T-cell (primary cell): ENCODE measurements around the gene ODAD3. TPM values are rescaled to one million over a fixed set of nuclear protein-coding genes. Genes with fewer than 3 reads are reported as not detected.
"Not testable (repeated sequence)": the region's sequence is repeated elsewhere in the genome, so short reads cannot be mapped to it uniquely, and the experiment has no call there.

Experiments
- ATAC-seq, 4 experiments: fragments of 200-7000 bp in 3 of 4; fragments of 150-1000 bp in 1 of 4; cut with Tn5 transposase; replicated peaks in 1 of 4; 1 replicate in 3 of 4; 2 replicates in 1 of 4; pipeline ENCODE4 v1.10.0; 2021; ENCODE audit warnings: moderate library complexity in 3 of 4, mild to moderate bottlenecking in 2 of 4, moderate number of reproducible peaks in 1 of 4
- CTCF ChIA-PET, 2 donors: fragments of 300-600 bp; sonication (Branson Sonifier 250); formaldehyde crosslinking; loops; one replicate each; lab custom pipeline; 2022; ENCODE audit warnings: antibody characterized with exemption in 2 of 2; lab: Charles Lee
- POLR2A ChIA-PET, 2 donors: fragments of 300-600 bp; sonication (Branson Sonifier 250); formaldehyde crosslinking; loops; one replicate each; lab custom pipeline; 2022; ENCODE audit warnings: antibody characterized with exemption in 2 of 2; lab: Charles Lee
- DNase-seq, 35 experiments: peaks; one replicate each; pipeline versions ENCODE4 v3.0.0 to v3.0.0-alpha.2; 2013 to 2023
- H3K27ac ChIP-seq: one replicate; pipeline ENCODE4 v1.5.1; 2013; ENCODE audit warnings: low read length
- H3K27me3 ChIP-seq, 2 experiments: replicated peaks in 1 of 2; 1 replicate in 1 of 2; 2 replicates in 1 of 2; pipeline versions ENCODE4 v1.6.1 to v1.7.0; 2013; ENCODE audit warnings: low read length in 1 of 2, mixed read lengths in 1 of 2; ENCODE audit not compliant: control insufficient read depth in 2 of 2, insufficient read depth in 2 of 2; ENCODE audit errors: extremely low read depth in 1 of 2
- H3K36me3 ChIP-seq, 2 donors: 1 replicate in 1 of 2; 2 replicates in 1 of 2; pipeline versions ENCODE4 v1.6.1 to v1.7.0; 2013; ENCODE audit warnings: low read length in 1 of 2; ENCODE audit not compliant: control insufficient read depth in 2 of 2, insufficient read depth in 1 of 2; ENCODE audit errors: extremely low read depth in 1 of 2
- H3K4me1 ChIP-seq, 2 experiments: 1 replicate in 1 of 2; 2 replicates in 1 of 2; pipeline versions ENCODE4 v1.6.1 to v1.7.0; 2013; ENCODE audit warnings: low read length in 2 of 2, mixed read lengths in 1 of 2; ENCODE audit not compliant: insufficient read depth in 2 of 2, control insufficient read depth in 1 of 2; ENCODE audit errors: extremely low read depth in 1 of 2
- H3K4me3 ChIP-seq, 2 donors: 1 replicate in 1 of 2; 2 replicates in 1 of 2; pipeline versions ENCODE4 v1.5.1 to v1.7.0; 2013; ENCODE audit warnings: mild to moderate bottlenecking in 2 of 2, low read length in 1 of 2, moderate library complexity in 1 of 2; ENCODE audit not compliant: control insufficient read depth in 1 of 2; ENCODE audit errors: extremely low read depth in 1 of 2
- H3K9me3 ChIP-seq: 2 replicates; pipeline ENCODE4 v1.7.0; 2013
- H3K27ac Mint-ChIP-seq, 2 donors: one replicate each; pipeline ENCODE4 v1.8.0; 2020 to 2021; ENCODE audit warnings: mild to moderate bottlenecking in 2 of 2, mixed read lengths in 2 of 2
- H3K27me3 Mint-ChIP-seq, 2 donors: one replicate each; pipeline ENCODE4 v1.8.0; 2021 to 2022; ENCODE audit warnings: mixed read lengths in 2 of 2
- H3K36me3 Mint-ChIP-seq: one replicate; pipeline ENCODE4 v1.8.0; 2021; ENCODE audit warnings: mixed read lengths
- H3K4me1 Mint-ChIP-seq, 3 donors: one replicate each; pipeline ENCODE4 v1.8.0; 2020 to 2022; ENCODE audit warnings: mixed read lengths in 3 of 3, mild to moderate bottlenecking in 1 of 3
- H3K4me3 Mint-ChIP-seq, 3 donors: one replicate each; pipeline ENCODE4 v1.8.0; 2020 to 2022; ENCODE audit warnings: mild to moderate bottlenecking in 3 of 3, mixed read lengths in 3 of 3, moderate library complexity in 3 of 3
- H3K9me3 Mint-ChIP-seq, 3 donors: one replicate each; pipeline ENCODE4 v1.8.0; 2020 to 2022; ENCODE audit warnings: mixed read lengths in 3 of 3
- WGBS: methylation state at CpG from one replicate; pipeline ENCODE4 v1.1.5; 2013; ENCODE audit warnings: missing lambda C conversion rate; ENCODE audit not compliant: insufficient coverage; 5-methylcytosine and 5-hydroxymethylcytosine counted together
- total RNA-seq, 35 experiments: library from RNA in 6 of 35; stranded (reverse) in 6 of 35; fragments of 120-200 nt in 1 of 35; gene quantifications; one replicate each; pipeline versions ENCODE4 v1.2.1 to v1.2.4 and lab custom pipeline; 2013 to 2026

Gene ODAD3
- total RNA-seq, 5 donors from 2014 or later (not counting 1 experiment from before 2014, with no cell fraction given): 0.20 TPM; not detected in 4

- Mint-ChIP-seq H3K4me3 (peak overlapping the region in 1 of 3 donors; percentile 9), H3K9me3 (no peaks in the 10 kb centered on the region), H3K27ac (no peak overlapping the region), H3K36me3 (no peaks in the 10 kb centered on the region), H3K4me1 (peaks cover 26 to 36% (median 30%) of the 10 kb centered on the region in 3 donors), H3K27me3 (peaks cover 32 to 51% of the 10 kb centered on the region in 2 donors)
- POLR2A ChIA-PET: no interaction called here
- ATAC-seq: no peak
- Histone ChIP-seq H3K9me3 (no peaks in the 10 kb centered on the region), H3K4me1 (peaks cover 3 to 40% of the 10 kb centered on the region in 2 experiments), H3K27me3 (peaks cover 2 to 71% of the 10 kb centered on the region in 2 experiments), H3K4me3 (no peak overlapping the region), H3K27ac (no peak overlapping the region), H3K36me3 (no peaks in the 10 kb centered on the region)
- DNase-seq: no peak
- CTCF ChIA-PET: interaction anchor here in 1 of 2 donors (1.0 kb wide), 1 partner anchor 37 kb away, joined by 3 read pairs; no protein-coding TSS in a partner anchor
- 5% methylated on average over 9 of the region's 16 CpGs for WGBS
These were observed 16.8 kb downstream of the ODAD3 start for GRCh38 chr19:11418094-11418548.

- no peak overlapping the region for H3K27ac ChIP-seq
- peaks cover 2 to 59% of the 10 kb centered on the region in 2 experiments for H3K27me3 ChIP-seq
- peaks cover 0 to 24% of the 10 kb centered on the region in 2 experiments for H3K4me1 ChIP-seq
- no peak overlapping the region for H3K4me3 ChIP-seq
- ChIA-PET POLR2A (no interaction called here), CTCF (no interaction called here)
- ATAC-seq (no peak), DNase-seq (no peak)
- H3K4me3 Mint-ChIP-seq: no peak overlapping the region
- no peaks in the 10 kb centered on the region for H3K9me3 ChIP-seq
- no peaks in the 10 kb centered on the region for H3K9me3 Mint-ChIP-seq
- peaks cover 25 to 37% of the 10 kb centered on the region in 2 donors for H3K27me3 Mint-ChIP-seq
- WGBS: 95% methylated on average over 6 of the region's 17 CpGs
- no peaks in the 10 kb centered on the region for H3K36me3 Mint-ChIP-seq
- H3K27ac Mint-ChIP-seq: no peak overlapping the region
- H3K4me1 Mint-ChIP-seq: peaks cover 14 to 22% (median 19%) of the 10 kb centered on the region in 3 donors
- H3K36me3 ChIP-seq: no peaks in the 10 kb centered on the region
These were observed 18.4 kb downstream of the ODAD3 start for GRCh38 chr19:11416346-11417052.

- no CpG with 5 or more reads among the region's 2 CpGs for WGBS
- Histone ChIP-seq H3K27me3 (peaks cover under 1 to 51% of the 10 kb centered on the region in 2 experiments), H3K4me1 (peaks cover 0 to 10% of the 10 kb centered on the region in 2 experiments), H3K36me3 (no peaks in the 10 kb centered on the region), H3K9me3 (no peaks in the 10 kb centered on the region), H3K27ac (no peak overlapping the region), H3K4me3 (no peak overlapping the region)
- DNase-seq: no peak
- Mint-ChIP-seq H3K9me3 (no peaks in the 10 kb centered on the region), H3K27ac (no peak overlapping the region), H3K4me3 (no peak overlapping the region), H3K4me1 (peaks cover 0 to 9% (median 7%) of the 10 kb centered on the region in 3 donors), H3K27me3 (peaks cover 15 to 27% of the 10 kb centered on the region in 2 donors), H3K36me3 (no peaks in the 10 kb centered on the region)
- ChIA-PET POLR2A (no interaction called here), CTCF (no interaction called here)
- no peak for ATAC-seq
These were observed 20.4 kb downstream of the ODAD3 start for GRCh38 chr19:11414544-11414943.

- H3K9me3 Mint-ChIP-seq: no peaks in the 10 kb centered on the region
- Histone ChIP-seq H3K4me3 (no peak overlapping the region), H3K9me3 (no peaks in the 10 kb centered on the region), H3K36me3 (no peaks in the 10 kb centered on the region), H3K27me3 (peaks cover 4 to 47% of the 10 kb centered on the region in 2 experiments), H3K4me1 (peaks cover 0 to 5% of the 10 kb centered on the region in 2 experiments), H3K27ac (no peak overlapping the region)
- ATAC-seq (no peak), DNase-seq (no peak)
- H3K36me3 Mint-ChIP-seq: no peaks in the 10 kb centered on the region
- ChIA-PET POLR2A (no interaction called here), CTCF (interaction anchor here in 1 of 2 donors (1.3 kb wide), 1 partner anchor 29 kb away, joined by 3 read pairs; no protein-coding TSS in a partner anchor)
- peaks cover 9 to 24% of the 10 kb centered on the region in 2 donors for H3K27me3 Mint-ChIP-seq
- no peak overlapping the region for H3K27ac Mint-ChIP-seq
- H3K4me1 Mint-ChIP-seq: no peaks in the 10 kb centered on the region
- WGBS: 80% methylated on average over 5 of the region's 8 CpGs
- no peak overlapping the region for H3K4me3 Mint-ChIP-seq
These were observed 24.2 kb downstream of the ODAD3 start for GRCh38 chr19:11410682-11411081.

GRCh38 chr19:11408591-11408990 is 26.3 kb downstream of the ODAD3 start:
- Mint-ChIP-seq H3K4me3 (no peak overlapping the region), H3K9me3 (no peaks in the 10 kb centered on the region), H3K4me1 (no peaks in the 10 kb centered on the region), H3K27ac (no peak overlapping the region), H3K27me3 (peaks cover 9 to 24% of the 10 kb centered on the region in 2 donors), H3K36me3 (no peaks in the 10 kb centered on the region)
- DNase-seq (no peak), ATAC-seq (no peak)
- Histone ChIP-seq H3K4me1 (peaks cover 0 to 7% of the 10 kb centered on the region in 2 experiments), H3K4me3 (no peak overlapping the region), H3K36me3 (no peaks in the 10 kb centered on the region), H3K9me3 (no peaks in the 10 kb centered on the region), H3K27ac (no peak overlapping the region), H3K27me3 (peaks cover 4 to 52% of the 10 kb centered on the region in 2 experiments)
- ChIA-PET POLR2A (no interaction called here), CTCF (no interaction called here)
- WGBS: 100% methylated on average over 1 of the region's 4 CpGs

GRCh38 chr19:11406703-11407236 is 28.2 kb downstream of the ODAD3 start:
- POLR2A ChIA-PET: interaction anchor here in 1 of 2 donors (0.7 kb wide), 1 partner anchor 15 kb away, joined by 3 read pairs; no protein-coding TSS in a partner anchor

More at GRCh38 chr19:11406703-11407236, 28.2 kb downstream of the ODAD3 start:
- H3K4me3 Mint-ChIP-seq, H3K9me3 ChIP-seq, H3K36me3 ChIP-seq, DNase-seq, H3K9me3 Mint-ChIP-seq, H3K27ac ChIP-seq, H3K4me3 ChIP-seq, ATAC-seq, H3K36me3 Mint-ChIP-seq, H3K4me1 ChIP-seq, H3K4me1 Mint-ChIP-seq, H3K27ac Mint-ChIP-seq: not testable (repeated sequence)
- H3K27me3 Mint-ChIP-seq: peaks cover 9 to 24% of the 10 kb centered on the region in 2 donors
- H3K27me3 ChIP-seq: peaks cover 4 to 54% of the 10 kb centered on the region in 2 experiments
- CTCF ChIA-PET: interaction anchor here (0.6 to 2.7 kb wide), 4 partner anchors 11 to 26 kb away, joined by 3 to 14 read pairs (median 4); no protein-coding TSS in a partner anchor
- 81% methylated on average over 10 of the region's 12 CpGs for WGBS
